HCT116 (cell line): ENCODE measurements around the gene SLC16A5.

Source experiments
- EZH2 ChIP-seq: fragments of 200-600 bp; sonication (generic); IDR thresholded peaks from 2 replicates; pipeline ENCODE4 v1.6.1; 2017; ENCODE audit warnings: antibody characterized with exemption, mixed run types
- POLR2A ChIP-seq: IDR thresholded peaks from 2 replicates; pipeline ENCODE4 v1.7.0; 2011; ENCODE audit warnings: borderline replicate concordance; ENCODE audit not compliant: insufficient read depth, insufficient read length; ENCODE audit errors: extremely low read depth
- TCF7L2 ChIP-seq: IDR thresholded peaks from 2 replicates; pipeline ENCODE4 v1.7.0; 2011; ENCODE audit warnings: borderline replicate concordance, inconsistent platforms; ENCODE audit not compliant: insufficient read depth, insufficient read length; ENCODE audit errors: extremely low read depth
- ZNF274 ChIP-seq: fragments of 200-500 bp; sonication (Bioruptor generic); IDR thresholded peaks from 2 replicates; pipeline ENCODE4 v1.6.1; 2014; ENCODE audit warnings: mild to moderate bottlenecking, low read depth, low read length, inconsistent platforms
- TF ChIP-seq, protein P1 (sequence below), 3 experiments: fragments of 200-600 bp in 1 of 3; sonication (generic) in 1 of 3; IDR thresholded peaks in 2 of 3; conservative IDR thresholded peaks in 1 of 3; 2 replicates each; pipeline ENCODE4 v1.5.1; 2012 to 2017; ENCODE audit warnings: low read depth in 2 of 3, low read length in 2 of 3, antibody characterized with exemption in 1 of 3, borderline replicate concordance in 1 of 3, control low read depth in 1 of 3, mild to moderate bottlenecking in 1 of 3, mixed read lengths in 1 of 3, mixed run types in 1 of 3, moderate library complexity in 1 of 3; ENCODE audit not compliant: insufficient read depth in 1 of 3

DNA sequence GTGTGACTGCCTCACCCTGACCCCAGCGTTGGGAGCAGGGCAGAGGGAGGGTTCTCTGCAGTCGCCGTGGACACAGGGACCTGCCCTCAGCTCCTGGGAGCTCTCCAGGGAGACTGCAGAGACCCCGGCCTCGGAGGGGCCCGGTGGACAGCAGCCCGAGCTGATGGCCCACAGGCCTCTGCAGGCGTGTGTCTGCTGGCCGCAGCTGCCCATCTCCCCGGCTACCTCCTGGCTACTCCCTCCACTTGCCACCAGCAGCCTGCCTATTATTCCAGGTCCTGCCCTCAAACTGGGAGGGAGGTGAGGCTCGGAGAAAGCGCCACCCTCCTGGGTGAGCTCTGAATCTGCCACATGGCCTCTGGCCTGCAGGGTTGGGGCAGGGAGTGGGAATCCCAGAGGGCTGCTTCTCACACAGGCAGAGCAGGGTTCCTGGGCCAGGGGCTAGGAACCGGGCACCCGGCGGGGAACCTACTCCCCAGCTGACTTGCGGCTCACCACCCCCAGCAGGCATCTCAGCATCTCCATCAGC, 7.2 kb downstream of the SLC16A5 start:
- TF ChIP-seq, protein P1, sequence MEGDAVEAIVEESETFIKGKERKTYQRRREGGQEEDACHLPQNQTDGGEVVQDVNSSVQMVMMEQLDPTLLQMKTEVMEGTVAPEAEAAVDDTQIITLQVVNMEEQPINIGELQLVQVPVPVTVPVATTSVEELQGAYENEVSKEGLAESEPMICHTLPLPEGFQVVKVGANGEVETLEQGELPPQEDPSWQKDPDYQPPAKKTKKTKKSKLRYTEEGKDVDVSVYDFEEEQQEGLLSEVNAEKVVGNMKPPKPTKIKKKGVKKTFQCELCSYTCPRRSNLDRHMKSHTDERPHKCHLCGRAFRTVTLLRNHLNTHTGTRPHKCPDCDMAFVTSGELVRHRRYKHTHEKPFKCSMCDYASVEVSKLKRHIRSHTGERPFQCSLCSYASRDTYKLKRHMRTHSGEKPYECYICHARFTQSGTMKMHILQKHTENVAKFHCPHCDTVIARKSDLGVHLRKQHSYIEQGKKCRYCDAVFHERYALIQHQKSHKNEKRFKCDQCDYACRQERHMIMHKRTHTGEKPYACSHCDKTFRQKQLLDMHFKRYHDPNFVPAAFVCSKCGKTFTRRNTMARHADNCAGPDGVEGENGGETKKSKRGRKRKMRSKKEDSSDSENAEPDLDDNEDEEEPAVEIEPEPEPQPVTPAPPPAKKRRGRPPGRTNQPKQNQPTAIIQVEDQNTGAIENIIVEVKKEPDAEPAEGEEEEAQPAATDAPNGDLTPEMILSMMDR (IDR thresholded peaks at IDR 0.05 in 2 of 3, conservative IDR thresholded peaks at IDR 0.05 in 1 of 3; ENCODE audit: borderline replicate concordance in 1 of 3, insufficient read depth in 1 of 3, low read depth in 2 of 3, low read length in 2 of 3), result no peak
- no peak for TF ChIP-seq POLR2A
- TF ChIP-seq TCF7L2, result no peak
- TF ChIP-seq ZNF274, result no peak
- TF ChIP-seq EZH2, result no peak
